ENCODE results near the gene LRRC14B.

Gene LRRC14B

GRCh38 chr5:191036-191948, at the start of gene LRRC14B:
Gene LRRC14B (plus strand): TSS chr5:191495. CDS start chr5:191539, 44 bp downstream.
- no peak for DNase-seq (ENCODE audit: low read depth)

- no peak for DNase-seq (ENCODE audit: low read depth)
Measured at GRCh38 chr5:141761-142160, 49.5 kb upstream of the LRRC14B start.

GRCh38 chr5:142246-142810, 49.0 kb upstream of the LRRC14B start:
- no peak for DNase-seq (ENCODE audit: low read depth)

DNA sequence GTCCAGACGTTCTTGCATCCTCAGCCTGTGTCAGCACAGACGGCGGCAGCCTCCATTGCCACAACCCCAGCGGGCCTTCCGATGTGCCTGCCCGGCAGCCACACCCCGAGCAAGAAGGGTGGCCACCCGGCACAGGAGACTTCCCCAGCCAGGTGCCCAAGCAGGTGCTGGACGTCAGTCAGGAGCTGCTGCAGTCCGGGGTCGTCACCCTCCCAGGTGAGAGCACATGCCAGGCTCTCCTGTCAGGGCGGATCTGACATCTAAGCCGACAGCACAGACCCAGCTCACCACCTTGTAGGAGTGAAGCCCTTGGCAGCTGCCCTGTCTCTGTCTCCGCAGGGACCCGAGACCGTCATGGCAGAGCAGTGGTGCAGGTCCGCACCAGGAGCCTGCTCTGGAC, 48.3 kb upstream of the LRRC14B start:
- DNase-seq (ENCODE audit: low read depth): no peak

DNA sequence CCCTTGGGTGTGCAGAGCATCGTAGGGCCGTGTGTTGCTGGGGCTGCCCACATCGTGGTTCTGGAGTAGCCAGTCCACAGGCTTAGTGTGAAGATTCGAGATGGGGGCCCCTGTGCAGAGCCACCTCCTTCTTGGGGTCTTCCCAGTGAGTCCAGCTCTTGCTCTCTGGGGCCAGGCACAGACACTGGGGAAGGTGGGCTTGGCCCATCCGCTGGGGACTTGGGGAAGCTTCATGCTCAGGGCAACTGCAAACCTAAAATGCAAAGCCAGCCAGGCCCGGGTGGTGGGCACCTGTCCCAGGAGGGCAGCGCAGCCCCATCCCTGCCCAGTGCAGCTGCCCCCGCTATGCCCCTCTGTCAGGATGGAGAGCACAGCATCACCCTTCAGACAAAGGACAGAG, 46.4 kb upstream of the LRRC14B start:
- DNase-seq (ENCODE audit: low read depth): no peak

GRCh38 chr5:145585-146323, 45.5 kb upstream of the LRRC14B start:
- DNase-seq (ENCODE audit: low read depth): no peak

DNA sequence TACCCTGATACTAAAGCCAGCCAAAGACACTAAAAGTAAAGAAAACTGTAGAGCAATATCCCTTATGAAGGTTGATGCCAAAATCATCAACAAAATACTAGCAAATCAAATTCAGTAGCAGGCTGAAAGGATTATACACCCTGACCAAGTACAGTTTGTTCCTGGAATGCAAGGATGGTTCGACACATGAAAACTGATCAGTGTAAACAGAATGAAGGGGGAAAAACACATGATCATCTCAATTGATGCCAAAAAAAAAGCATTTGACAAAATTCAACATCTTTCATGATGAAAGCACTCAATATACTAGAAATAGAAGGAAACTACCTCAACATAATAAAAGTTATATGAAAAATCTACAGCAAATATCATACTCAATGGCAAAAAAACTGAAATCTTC, 43.5 kb upstream of the LRRC14B start:
- DNase-seq (ENCODE audit: low read depth): no peak

GRCh38 chr5:149745-150485, 41.4 kb upstream of the LRRC14B start:
- peak; percentile 70 for DNase-seq (ENCODE audit: low read depth)

DNA sequence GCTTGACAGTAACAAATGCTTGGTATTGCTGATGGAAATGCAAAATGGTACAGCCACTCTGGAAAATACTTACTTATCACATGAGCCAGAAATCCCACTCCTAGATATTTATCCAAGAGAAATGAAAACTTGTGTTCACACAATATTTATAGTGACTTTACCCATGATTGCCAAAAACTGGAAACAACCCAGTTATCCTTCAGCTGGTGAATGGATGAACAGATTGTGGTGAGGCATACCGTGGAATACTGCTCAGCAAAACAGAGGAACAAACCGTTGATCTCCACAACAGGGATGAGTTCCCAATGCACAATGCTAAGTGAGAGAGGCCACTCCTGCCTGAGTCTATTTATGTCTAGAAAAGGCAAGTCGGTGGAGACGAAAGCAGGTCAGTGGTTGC, 40.5 kb upstream of the LRRC14B start:
- no peak for DNase-seq (ENCODE audit: low read depth)

GRCh38 chr5:152077-152476, 39.2 kb upstream of the LRRC14B start:
- DNase-seq (ENCODE audit: low read depth): no peak

DNA sequence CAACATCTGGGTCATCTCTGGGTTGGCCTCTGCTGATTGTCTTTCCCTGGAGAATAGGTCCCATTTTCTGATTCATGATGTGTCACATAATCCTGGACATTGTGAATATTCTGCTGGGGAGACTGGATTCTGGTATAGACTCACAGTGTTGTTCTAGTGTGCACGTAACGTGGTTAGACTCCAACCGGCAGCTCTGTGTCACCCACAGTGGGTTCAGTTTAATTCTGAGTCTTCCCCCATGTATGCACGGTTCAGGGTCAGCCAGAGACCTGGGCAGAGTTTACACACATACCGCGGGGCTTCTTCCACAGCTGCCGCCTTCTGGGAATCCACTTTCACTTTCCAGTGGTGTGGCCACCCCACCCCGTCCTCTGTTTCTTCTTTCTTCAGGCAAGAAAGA, 38.0 kb upstream of the LRRC14B start:
- peak; percentile 96 for DNase-seq (ENCODE audit: low read depth)

- no peak for DNase-seq (ENCODE audit: low read depth)
Measured at GRCh38 chr5:154236-154635, 37.1 kb upstream of the LRRC14B start.

GRCh38 chr5:154826-155225, 36.5 kb upstream of the LRRC14B start:
- no peak for DNase-seq (ENCODE audit: low read depth)

DNA sequence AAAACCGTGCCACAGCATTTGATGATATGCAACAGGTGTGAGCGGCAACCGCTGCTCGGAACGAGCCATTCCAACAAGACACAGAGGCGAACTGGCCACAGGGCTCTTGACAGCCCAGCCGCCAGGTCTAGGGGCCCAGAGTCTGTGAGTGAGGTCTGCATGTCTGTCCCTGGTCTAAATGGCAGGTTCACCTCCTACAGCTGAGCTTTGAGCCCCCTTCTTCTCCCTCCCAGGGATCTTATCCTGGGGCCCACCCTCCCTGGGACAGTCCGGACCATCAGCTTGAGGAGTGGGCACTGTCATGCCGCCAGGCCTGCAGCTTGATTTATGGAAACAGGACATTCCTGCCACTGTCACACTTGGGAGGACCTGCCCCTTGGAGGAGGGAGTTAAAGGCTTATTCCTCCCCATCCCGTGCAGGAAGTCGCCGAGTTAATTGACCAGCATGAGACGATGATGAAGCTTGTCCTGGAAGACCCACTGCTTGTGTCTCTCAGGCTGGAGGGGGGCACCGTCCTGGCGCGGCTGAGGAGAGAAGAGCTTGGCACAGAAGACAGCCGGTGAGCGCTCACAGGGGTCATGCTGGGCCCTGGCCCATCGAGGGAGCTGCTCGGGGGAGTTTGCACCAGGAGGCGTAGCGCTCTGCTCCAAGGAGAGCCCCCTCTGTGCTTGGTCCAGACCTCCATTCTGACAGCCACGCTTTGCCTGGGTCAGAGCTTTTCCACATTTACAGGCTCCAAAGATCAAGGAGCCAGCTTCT, 35.5 kb upstream of the LRRC14B start:
- no peak for DNase-seq (ENCODE audit: low read depth)

DNA sequence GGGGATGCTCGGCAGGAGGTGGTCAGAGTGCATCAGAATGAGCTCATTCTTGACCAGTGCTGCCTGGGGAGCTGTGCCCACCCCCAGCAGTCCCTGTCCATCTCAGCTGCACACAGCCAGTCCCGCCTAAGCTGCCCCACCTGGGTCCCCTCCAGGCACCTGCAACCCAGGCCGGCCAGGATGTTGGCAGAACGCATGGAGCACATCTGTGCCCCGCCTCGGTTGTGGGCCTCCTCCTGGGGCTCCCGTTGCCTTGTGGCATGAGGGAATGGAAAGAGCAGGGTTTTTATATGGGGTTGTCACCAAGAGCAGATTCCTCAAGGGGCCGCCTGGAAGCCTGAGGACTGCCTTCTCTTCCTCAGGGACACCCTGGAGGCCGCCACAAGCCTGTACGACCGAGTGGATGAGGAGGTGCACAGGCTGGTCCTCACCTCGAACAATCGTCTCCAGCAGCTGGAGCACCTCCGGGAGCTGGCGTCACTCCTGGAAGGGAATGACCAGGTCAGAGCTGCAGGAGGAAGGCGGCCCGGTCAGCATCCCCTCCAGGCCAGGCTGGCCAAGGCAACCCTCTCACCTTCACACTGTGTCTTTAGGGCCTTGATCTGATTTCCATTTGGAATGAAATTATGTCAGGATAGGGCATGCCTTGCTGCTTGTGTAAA, 34.8 kb upstream of the LRRC14B start:
- peak; percentile 32 for DNase-seq (ENCODE audit: low read depth)

- DNase-seq (ENCODE audit: low read depth): no peak
Measured at GRCh38 chr5:157126-157715, 34.1 kb upstream of the LRRC14B start.

GRCh38 chr5:157801-158200, 33.5 kb upstream of the LRRC14B start:
- DNase-seq (ENCODE audit: low read depth): no peak

DNA sequence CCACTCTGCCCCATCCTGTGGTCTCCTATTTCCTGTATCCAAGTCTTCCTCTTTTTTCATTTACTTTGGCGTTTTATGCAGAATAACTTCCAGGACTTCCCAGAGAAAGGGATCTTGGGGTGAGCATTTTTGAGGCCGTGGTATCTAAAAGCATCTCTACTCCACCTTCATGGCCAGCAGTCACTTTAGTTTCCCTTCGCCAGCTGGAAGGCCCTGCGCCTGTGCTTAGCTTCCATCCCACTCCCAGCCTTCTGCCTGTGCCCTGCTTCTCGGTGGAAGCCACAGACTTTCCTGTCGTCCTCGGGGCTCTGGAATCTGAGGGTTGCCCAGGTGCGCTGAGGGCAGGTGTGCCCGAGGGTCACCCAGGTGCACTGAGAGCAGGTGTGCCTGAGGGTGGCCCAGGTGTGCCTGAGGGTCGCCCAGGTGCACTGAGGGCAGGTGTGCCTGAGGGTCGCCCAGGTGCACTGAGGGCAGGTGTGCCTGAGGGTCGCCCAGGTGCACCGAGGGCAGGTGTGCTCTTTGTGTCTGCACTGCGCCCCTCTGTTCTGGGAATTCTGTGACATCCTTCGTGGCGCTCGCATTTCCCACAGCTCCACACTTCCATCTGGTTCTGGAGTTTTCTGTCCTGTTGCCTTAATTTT, 32.4 kb upstream of the LRRC14B start:
- no peak for DNase-seq (ENCODE audit: low read depth)

DNA sequence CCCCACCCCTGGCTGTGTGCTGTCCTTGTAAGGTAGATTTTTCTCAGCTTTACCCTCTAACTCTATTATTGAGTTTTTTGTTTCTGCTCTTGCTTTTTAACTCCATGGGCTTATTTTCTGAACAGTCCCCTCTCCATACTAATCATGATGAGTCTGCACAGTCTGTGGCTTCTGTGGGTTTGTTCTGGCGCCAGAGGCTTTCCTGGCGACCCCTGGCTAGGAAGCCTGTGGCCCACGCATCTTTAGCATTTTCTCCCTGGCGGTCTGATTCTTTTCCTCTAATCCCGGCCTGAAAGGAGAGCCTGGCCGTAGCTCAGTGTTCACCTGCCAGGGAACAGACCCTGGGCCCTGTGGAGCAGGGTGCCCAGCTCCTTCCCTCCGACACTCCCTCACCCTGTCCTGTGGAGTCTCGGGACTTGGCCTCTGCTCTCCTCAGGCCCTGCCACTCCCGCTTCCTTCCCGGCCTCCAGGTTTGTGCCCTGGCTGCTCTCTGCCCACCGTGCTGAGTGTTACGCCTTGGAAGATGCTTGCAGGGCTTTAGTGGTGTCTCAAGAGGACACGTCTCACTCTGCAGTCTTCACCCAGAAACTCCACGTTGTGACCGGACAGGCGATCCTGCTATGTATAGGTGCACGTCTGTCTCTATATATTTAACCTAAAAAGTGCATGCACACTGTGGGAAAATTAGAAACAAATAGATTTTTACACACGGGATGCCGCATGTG, 31.7 kb upstream of the LRRC14B start:
- peak; percentile 93 for DNase-seq (ENCODE audit: low read depth)
